ENCODE results near the gene NUDT5. TPM values are rescaled to one million over a fixed set of nuclear protein-coding genes. Genes with fewer than 3 reads are reported as not detected.

Gene NUDT5
- polyA plus RNA-seq, 1 donor (not counting 4 experiments of a cell fraction or from before 2014, with no cell fraction given) = 125 TPM

- H3K9me1 ChIP-seq (ENCODE audit: control insufficient read depth, extremely low read depth, insufficient read depth, low read length) = no peaks in the 10 kb centered on the region
- H3K36me3 ChIP-seq (ENCODE audit: control insufficient read depth in 2 of 2, extremely low read depth in 1 of 2, insufficient read depth in 2 of 2, low read length in 2 of 2) = peaks cover 24 to 25% of the 10 kb centered on the region in 2 experiments
- peaks cover 10% of the 10 kb centered on the region for H3K4me1 ChIP-seq (ENCODE audit: control insufficient read depth, extremely low read depth, insufficient read depth, low read length)
- H3K27ac ChIP-seq (ENCODE audit: control insufficient read depth, insufficient read depth, low read length) = no peak overlapping the region
- H3K9me3 ChIP-seq (ENCODE audit: control insufficient read depth, low read depth, low read length) = no peaks in the 10 kb centered on the region
- H2AFZ ChIP-seq (ENCODE audit: control insufficient read depth, low read length) = no peak overlapping the region
- dilution Hi-C loops (cut with MboI; ENCODE audit: extremely low pct_ligation_motif_present, low sequenced_read_pairs) = no loop called here
- no peak for TF ChIP-seq EZH2 (IDR thresholded peaks at IDR 0.05; ENCODE audit: low read length)
- TF ChIP-seq, protein P1, sequence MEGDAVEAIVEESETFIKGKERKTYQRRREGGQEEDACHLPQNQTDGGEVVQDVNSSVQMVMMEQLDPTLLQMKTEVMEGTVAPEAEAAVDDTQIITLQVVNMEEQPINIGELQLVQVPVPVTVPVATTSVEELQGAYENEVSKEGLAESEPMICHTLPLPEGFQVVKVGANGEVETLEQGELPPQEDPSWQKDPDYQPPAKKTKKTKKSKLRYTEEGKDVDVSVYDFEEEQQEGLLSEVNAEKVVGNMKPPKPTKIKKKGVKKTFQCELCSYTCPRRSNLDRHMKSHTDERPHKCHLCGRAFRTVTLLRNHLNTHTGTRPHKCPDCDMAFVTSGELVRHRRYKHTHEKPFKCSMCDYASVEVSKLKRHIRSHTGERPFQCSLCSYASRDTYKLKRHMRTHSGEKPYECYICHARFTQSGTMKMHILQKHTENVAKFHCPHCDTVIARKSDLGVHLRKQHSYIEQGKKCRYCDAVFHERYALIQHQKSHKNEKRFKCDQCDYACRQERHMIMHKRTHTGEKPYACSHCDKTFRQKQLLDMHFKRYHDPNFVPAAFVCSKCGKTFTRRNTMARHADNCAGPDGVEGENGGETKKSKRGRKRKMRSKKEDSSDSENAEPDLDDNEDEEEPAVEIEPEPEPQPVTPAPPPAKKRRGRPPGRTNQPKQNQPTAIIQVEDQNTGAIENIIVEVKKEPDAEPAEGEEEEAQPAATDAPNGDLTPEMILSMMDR (optimal IDR thresholded peaks at IDR 0.05 in 1 of 3, IDR thresholded peaks at IDR 0.05 in 1 of 3, conservative IDR thresholded peaks at IDR 0.05 in 1 of 3; ENCODE audit: extremely low read depth in 1 of 3, insufficient read depth in 2 of 3, low read length in 3 of 3) = no peak
- no peak overlapping the region for H3K4me3 ChIP-seq (ENCODE audit: control insufficient read depth in 2 of 3, extremely low read depth in 1 of 3, insufficient read depth in 2 of 3, low read depth in 1 of 3, low read length in 3 of 3)
- FAIRE-seq (no peak), DNase-seq (ENCODE audit: low read depth, low spot score) (no peak)
- H3K27me3 ChIP-seq (ENCODE audit: control insufficient read depth, extremely low read depth, insufficient read depth, low read length) = no peaks in the 10 kb centered on the region
- no peak overlapping the region for H3K4me2 ChIP-seq (ENCODE audit: control insufficient read depth, extremely low read depth, insufficient read depth, low read depth, low read length)
- peaks cover 7% of the 10 kb centered on the region for H4K20me1 ChIP-seq (ENCODE audit: control insufficient read depth, extremely low read depth, insufficient read depth, low read length)
- H3K79me2 ChIP-seq (ENCODE audit: control insufficient read depth, insufficient read depth, low read length) = peaks cover 80% of the 10 kb centered on the region
- no peak overlapping the region for H3K9ac ChIP-seq (ENCODE audit: control insufficient read depth, extremely low read depth, insufficient read depth, low read length)
These were observed 9.4 kb upstream of the NUDT5 start for GRCh38 chr10:12205082-12205481.

DNA sequence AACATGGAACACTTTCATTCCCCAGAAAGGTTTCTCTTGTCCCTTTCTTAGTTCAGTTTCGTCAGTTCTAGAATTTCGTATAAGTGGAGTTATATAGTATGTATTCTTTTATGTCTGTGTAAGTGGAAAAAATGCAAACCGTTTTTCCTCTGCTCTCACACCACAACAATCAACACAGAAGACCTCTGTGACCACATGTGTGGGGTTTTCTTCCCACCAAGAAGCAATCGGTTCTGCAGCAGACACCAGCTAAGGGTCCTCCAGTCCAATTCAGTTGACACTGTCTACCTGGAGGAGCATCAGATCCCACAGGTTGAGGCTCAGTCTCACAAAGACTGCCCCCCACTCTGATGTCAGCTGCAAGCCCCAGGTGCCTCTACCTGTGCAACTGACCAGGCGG, 6.5 kb upstream of the NUDT5 start:
- Histone ChIP-seq H3K79me2 (ENCODE audit: control insufficient read depth, insufficient read depth, low read length) (peaks cover 91% of the 10 kb centered on the region), H3K4me3 (ENCODE audit: control insufficient read depth in 2 of 3, extremely low read depth in 1 of 3, insufficient read depth in 2 of 3, low read depth in 1 of 3, low read length in 3 of 3) (no peak overlapping the region), H3K9me1 (ENCODE audit: control insufficient read depth, extremely low read depth, insufficient read depth, low read length) (no peaks in the 10 kb centered on the region), H3K4me2 (ENCODE audit: control insufficient read depth, extremely low read depth, insufficient read depth, low read depth, low read length) (no peak overlapping the region), H3K9ac (ENCODE audit: control insufficient read depth, extremely low read depth, insufficient read depth, low read length) (no peak overlapping the region), H4K20me1 (ENCODE audit: control insufficient read depth, extremely low read depth, insufficient read depth, low read length) (peaks cover 7% of the 10 kb centered on the region), H3K27ac (ENCODE audit: control insufficient read depth, insufficient read depth, low read length) (no peak overlapping the region), H3K9me3 (ENCODE audit: control insufficient read depth, low read depth, low read length) (no peaks in the 10 kb centered on the region), H2AFZ (ENCODE audit: control insufficient read depth, low read length) (no peak overlapping the region), H3K4me1 (ENCODE audit: control insufficient read depth, extremely low read depth, insufficient read depth, low read length) (peaks cover 14% of the 10 kb centered on the region), H3K36me3 (ENCODE audit: control insufficient read depth in 2 of 2, extremely low read depth in 1 of 2, insufficient read depth in 2 of 2, low read length in 2 of 2) (peaks cover 18 to 19% of the 10 kb centered on the region in 2 experiments), H3K27me3 (ENCODE audit: control insufficient read depth, extremely low read depth, insufficient read depth, low read length) (no peaks in the 10 kb centered on the region)
- dilution Hi-C loops (cut with MboI; ENCODE audit: extremely low pct_ligation_motif_present, low sequenced_read_pairs) = no loop called here
- FAIRE-seq = no peak
- DNase-seq (ENCODE audit: low read depth, low spot score) = no peak
- TF ChIP-seq EZH2 (IDR thresholded peaks at IDR 0.05; ENCODE audit: low read length) = no peak

GRCh38 chr10:12201543-12201942, 5.9 kb upstream of the NUDT5 start:
- no peak overlapping the region for H2AFZ ChIP-seq (ENCODE audit: control insufficient read depth, low read length)
- dilution Hi-C loops (cut with MboI; ENCODE audit: extremely low pct_ligation_motif_present, low sequenced_read_pairs) = no loop called here
- H3K9ac ChIP-seq (ENCODE audit: control insufficient read depth, extremely low read depth, insufficient read depth, low read length) = no peak overlapping the region
- DNase-seq (ENCODE audit: low read depth, low spot score) (no peak), FAIRE-seq (peak; percentile 43)
- H3K4me1 ChIP-seq (ENCODE audit: control insufficient read depth, extremely low read depth, insufficient read depth, low read length) = peaks cover 14% of the 10 kb centered on the region
- H4K20me1 ChIP-seq (ENCODE audit: control insufficient read depth, extremely low read depth, insufficient read depth, low read length) = peaks cover 7% of the 10 kb centered on the region
- H3K4me3 ChIP-seq (ENCODE audit: control insufficient read depth in 2 of 3, extremely low read depth in 1 of 3, insufficient read depth in 2 of 3, low read depth in 1 of 3, low read length in 3 of 3) = no peak overlapping the region
- no peaks in the 10 kb centered on the region for H3K9me3 ChIP-seq (ENCODE audit: control insufficient read depth, low read depth, low read length)
- H3K27me3 ChIP-seq (ENCODE audit: control insufficient read depth, extremely low read depth, insufficient read depth, low read length) = no peaks in the 10 kb centered on the region
- no peaks in the 10 kb centered on the region for H3K9me1 ChIP-seq (ENCODE audit: control insufficient read depth, extremely low read depth, insufficient read depth, low read length)
- TF ChIP-seq, protein P1 (optimal IDR thresholded peaks at IDR 0.05 in 1 of 3, IDR thresholded peaks at IDR 0.05 in 1 of 3, conservative IDR thresholded peaks at IDR 0.05 in 1 of 3; ENCODE audit: extremely low read depth in 1 of 3, insufficient read depth in 2 of 3, low read length in 3 of 3) = no peak
- no peak for TF ChIP-seq EZH2 (IDR thresholded peaks at IDR 0.05; ENCODE audit: low read length)
- no peak overlapping the region for H3K4me2 ChIP-seq (ENCODE audit: control insufficient read depth, extremely low read depth, insufficient read depth, low read depth, low read length)
- H3K27ac ChIP-seq (ENCODE audit: control insufficient read depth, insufficient read depth, low read length) = no peak overlapping the region
- H3K36me3 ChIP-seq (ENCODE audit: control insufficient read depth in 2 of 2, extremely low read depth in 1 of 2, insufficient read depth in 2 of 2, low read length in 2 of 2) = peaks cover 18 to 19% of the 10 kb centered on the region in 2 experiments
- H3K79me2 ChIP-seq (ENCODE audit: control insufficient read depth, insufficient read depth, low read length) = peaks cover 97% of the 10 kb centered on the region
